COLO829 (cell line): Measurements from ENCODE around the gene HHIPL1.

Source experiments
- DNase-seq: peaks from one replicate; pipeline ENCODE4 v3.0.0; 2012; ENCODE audit warnings: low spot score

Gene HHIPL1

DNA sequence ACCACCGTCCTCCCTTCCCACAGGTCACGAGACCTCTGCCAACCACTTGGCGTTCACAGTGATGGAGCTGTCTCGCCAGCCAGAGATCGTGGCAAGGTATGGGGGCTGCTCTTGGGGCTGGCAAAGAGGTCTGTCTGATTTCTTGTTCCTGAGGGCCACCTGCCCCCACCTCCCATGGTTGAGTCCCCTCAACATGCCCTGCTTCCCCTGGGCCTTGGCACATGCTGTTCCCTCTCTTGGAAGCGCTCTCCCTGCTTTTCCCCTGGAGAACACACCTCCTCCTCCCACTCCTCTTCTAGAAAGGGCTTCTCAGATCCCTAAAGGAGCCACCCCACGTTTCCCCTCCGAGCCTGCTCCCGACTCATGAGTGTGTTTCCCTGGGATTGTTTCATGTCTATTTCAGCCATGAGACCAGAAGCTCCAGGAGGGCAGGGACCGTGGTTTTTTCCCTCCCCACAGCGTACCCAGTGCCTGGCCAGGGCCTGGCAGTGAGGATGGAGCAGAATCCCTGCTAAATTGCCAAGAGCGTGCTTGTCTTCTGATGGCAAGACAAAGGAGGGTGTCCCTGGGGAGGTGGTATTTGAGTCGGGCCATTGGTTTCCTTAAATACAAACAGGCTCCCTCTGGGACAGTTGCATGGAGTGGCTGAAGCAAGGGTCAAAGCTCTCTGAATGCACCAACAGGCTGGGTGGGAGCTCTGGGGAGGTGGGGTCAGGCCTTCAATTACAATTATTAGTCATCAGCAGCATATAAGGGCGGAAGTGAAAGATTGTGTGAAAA lies 73.3 kb downstream of the HHIPL1 start:
- DNase-seq, result no peak

DNA sequence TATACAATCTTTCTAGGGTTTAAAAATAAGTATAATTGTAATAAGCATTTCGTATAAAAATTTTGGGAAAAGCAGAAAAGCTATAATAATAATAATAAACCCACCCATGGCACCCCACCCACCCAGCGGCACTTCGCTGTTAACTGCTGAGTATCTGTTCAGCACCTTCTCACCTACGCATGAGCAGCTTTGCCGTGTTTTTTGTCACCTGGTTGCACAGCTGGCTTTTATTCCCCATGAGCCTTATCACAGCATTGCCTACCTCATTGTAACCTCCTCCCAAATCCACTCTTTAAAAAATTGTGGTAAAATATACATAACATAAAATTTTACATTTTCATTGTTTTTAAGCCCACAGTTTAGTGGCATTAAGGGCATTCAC lies 73.9 kb downstream of the HHIPL1 start:
- no peak for DNase-seq

DNA sequence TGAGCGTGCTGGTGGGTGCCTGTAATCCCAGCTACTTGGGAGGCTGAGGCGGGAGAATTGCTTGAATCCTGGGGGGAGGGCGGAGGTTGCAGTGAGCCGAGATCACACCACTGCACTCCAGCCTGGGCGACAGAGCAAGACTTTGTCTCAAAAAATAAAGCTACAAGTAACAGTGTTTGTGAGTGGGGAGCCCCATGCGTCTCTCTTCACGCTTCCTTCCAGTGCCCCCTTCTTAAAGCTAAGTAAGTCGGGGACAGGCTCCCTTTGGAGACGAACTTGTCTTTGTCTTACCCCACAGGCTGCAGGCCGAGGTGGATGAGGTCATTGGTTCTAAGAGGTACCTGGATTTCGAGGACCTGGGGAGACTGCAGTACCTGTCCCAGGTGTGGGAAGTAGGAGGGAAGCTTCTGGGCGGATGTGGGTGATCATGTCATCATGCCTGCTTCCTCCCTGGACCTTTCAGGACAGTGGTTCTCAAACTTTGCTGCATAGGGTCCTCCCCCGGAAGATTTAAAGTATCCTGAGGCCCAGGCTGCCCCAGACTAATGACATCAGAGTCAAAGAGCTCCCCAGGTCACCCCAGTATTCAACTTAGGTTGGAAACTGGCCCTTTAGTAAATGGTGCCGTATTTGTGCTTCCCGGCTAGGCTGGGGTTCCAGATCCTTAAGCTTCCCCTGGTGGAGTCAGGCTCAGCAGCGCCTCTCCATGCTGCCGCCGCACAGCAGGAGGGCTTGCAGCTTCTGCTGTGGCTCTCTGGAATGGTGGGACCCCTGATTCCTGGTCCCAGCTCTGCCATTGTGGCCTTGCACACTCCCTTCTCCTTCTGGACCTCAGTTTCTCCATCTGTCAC lies 76.2 kb downstream of the HHIPL1 start:
- no peak for DNase-seq

DNA sequence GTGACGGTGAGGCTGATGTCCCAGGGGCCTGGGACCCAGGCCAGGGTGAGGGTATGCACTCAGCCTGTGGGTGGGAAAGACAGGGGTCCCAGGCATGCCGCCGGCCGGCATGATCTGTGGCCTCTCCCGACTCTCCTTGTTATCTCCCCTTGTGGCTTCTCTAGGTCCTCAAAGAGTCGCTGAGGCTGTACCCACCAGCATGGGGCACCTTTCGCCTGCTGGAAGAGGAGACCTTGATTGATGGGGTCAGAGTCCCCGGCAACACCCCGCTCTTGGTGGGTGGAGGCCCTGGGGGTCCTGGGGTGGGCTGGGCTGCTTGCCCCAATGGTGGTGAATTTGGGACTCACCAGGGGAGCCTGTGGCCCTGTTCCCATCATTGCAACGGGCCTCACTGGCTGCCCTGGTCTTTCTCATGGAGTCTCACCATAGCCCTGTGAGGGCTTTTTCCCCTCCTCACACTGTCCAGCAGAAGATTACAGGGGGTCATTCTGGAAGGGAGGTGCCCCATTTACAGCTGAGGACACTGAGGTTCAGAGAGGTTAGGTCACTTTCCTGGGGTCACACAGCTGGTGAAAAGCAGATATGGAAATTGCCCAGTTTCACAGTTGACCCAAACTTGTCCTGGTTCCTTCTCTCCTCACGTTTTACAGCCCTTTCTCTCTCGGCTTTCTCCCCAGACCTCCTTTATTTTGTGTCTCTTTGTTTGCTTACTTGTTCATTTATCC lies 77.0 kb downstream of the HHIPL1 start:
- DNase-seq, result no peak

DNA sequence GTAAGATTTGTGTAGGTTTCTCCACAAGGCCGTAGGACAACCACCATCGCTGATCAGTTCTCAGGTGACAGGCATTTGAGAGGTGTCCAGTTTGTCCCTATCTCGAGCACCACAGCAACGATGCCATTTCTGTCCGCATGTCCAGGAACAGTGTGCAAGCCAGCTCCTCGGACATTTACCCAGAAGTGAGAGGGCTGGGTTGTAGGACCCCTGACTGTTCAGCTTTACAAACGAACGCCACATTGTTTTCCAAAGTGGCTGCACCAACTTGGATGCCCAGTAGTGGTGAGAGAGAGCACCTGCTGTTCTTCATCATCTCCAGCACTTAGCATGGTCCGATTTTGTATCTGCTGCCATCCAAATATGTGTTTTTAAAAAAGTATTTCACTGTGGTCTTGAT lies 77.8 kb downstream of the HHIPL1 start:
- no peak for DNase-seq

DNA sequence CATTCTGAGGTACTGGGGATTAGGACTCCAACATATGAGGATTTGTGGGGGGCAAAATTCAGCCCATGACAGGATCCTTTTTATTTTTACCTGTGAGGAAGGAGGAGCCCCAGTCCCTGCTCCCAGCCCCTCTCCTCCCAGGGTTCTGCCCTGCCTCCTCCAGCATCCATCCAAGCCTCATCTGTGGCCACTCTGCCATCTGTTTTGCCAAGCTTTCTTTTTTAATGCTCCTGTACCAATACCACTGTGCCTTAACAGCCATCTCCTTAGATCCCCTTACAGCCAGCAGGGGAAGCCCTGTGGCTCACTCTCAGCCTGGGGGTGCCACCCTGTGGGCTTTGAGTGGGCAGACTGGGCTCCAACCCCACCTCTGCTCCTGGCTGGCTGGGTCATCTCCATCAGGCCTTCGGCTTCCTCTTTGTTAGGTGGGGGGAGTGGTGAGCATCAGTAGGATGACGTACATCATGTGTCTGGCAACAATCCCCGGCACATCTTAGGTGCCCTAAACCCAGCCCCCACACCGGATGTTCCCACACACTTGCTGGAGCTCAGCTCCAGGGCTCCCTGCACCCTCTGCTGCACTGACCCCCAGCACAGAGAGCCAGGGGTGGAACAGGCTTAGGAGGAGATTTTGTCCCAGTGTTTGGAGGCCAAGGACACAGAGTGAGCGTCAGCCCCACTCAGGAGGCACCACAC lies 79.4 kb downstream of the HHIPL1 start:
- no peak for DNase-seq

DNA sequence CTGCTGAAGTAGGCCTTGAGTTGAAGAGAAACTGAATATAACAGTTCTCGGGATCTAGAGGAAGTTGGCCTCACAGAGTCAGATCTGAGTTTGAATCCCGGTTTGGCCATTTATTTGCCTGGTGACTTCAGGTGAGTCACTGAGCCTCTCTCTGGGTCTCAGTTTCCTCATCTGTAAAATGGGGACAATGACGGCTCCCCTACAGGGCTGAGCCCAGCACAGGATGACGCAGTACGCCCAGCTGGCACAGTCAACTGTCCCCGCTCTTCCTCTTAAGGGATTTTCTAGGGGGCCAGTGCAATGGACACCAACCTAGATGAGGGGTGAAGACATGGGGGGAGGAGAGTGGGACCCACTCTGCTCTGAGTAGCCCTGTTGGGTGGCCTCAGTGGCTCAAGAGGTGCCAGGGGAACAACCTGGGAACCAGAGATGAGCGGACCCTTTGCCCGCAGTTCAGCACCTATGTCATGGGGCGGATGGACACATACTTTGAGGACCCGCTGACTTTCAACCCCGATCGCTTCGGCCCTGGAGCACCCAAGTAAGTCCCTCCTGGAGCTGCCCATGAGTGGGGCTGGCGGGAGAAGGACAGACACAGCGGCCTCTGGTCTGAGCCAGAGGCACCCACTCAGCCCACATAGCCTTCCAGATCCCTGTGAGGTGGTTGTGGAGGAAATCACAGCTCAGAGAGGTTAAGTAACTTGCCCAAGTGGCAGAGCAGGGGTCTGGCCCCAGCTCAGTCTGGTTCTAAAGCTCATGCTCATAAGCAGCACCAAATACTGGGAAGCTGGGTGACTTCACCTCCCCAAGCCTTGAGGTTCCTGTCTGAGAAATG lies 80.2 kb downstream of the HHIPL1 start:
- DNase-seq, result no peak

DNA sequence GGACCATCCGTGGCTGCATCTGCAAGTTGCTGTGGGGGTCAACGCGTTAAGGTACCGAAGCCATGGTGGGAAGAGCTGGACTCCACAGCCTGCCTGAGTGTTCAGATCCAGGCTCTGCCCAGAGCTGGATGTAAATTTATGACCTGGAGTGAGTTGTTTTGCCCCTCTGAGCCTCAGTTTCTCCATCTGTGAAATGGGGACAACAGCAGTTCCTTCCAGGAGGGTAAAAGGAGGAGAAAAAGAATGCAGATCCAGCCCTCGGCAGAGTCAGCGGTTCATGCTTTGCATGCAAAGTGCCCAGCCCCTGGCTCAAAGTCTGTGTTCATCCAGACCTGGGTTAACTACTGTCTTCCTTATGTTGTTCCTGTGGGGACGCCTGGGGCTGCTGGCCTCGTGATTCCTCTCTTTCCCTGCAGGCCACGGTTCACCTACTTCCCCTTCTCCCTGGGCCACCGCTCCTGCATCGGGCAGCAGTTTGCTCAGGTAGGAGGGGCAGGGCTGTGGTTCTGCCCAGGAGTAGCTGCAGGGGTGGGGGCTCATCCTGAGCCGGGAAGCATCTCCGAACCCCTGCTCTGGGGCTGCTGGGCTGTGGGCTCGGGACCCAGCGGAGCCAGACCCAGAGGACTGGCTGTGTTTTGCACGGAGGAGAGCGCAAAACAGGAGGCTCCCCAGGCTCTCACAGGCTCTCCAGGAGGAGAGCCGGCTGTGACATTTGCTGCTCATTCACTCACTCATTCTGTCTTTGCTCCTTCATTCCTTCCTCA lies 81.0 kb downstream of the HHIPL1 start:
- no peak for DNase-seq

DNA sequence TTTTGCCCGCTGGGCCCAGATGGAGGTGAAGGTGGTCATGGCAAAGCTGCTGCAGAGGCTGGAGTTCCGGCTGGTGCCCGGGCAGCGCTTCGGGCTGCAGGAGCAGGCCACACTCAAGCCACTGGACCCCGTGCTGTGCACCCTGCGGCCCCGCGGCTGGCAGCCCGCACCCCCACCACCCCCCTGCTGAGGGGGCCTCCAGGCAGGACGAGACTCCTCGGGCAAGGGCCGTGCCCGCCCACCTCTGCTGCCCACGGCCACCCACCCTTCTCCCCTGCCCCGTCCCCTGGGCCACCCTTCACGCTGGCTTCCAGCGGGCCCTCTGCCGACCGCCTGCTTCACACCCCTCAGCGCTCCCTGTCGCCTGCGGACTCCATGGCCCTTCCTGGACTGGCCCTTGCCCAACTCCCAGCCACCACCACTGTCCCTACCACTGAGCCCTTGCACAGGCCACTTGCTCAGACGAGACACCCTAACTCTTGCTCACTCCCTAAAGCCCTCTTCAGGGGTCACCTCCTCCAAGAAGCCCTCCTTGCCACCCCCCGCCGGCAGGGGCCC lies 81.7 kb downstream of the HHIPL1 start:
- DNase-seq, result no peak

DNA sequence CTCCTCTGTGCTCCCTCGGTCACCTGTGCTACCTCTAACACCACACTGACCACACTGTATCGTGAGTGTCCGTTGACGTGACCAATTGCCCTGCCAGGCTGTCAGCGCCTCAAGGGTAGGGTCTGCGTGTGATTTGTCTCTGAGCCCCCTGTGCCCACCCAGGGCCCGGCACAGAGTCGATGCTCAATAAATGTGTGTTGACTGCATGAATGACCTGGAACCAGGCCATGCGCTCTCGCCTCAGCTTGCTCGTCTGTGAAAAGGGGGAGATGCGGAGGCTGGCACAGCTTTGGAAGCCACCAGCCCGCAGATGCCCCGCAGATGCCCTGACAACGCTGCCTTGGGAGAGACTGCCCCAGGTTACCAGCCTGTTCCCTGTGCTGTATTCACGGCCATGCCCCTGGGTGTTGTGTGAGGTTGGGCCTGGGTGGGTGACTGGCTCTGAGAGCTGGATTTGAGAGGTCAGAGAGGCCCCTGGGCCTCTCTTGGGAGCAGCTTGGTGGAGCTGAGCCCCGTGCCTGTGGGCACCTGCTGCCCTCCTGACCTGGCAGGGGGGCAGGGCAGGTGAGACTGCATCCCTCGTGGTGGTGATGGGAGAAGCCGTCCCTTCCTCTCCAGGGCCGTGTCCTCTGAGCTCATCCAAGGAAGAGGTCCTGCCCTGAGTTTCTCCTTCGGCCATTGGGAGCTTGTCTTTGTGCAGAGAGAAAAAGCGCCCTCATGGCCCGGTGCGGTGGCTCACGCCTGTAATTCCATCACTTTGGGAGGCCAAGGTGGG lies 82.4 kb downstream of the HHIPL1 start:
- no peak for DNase-seq

DNA sequence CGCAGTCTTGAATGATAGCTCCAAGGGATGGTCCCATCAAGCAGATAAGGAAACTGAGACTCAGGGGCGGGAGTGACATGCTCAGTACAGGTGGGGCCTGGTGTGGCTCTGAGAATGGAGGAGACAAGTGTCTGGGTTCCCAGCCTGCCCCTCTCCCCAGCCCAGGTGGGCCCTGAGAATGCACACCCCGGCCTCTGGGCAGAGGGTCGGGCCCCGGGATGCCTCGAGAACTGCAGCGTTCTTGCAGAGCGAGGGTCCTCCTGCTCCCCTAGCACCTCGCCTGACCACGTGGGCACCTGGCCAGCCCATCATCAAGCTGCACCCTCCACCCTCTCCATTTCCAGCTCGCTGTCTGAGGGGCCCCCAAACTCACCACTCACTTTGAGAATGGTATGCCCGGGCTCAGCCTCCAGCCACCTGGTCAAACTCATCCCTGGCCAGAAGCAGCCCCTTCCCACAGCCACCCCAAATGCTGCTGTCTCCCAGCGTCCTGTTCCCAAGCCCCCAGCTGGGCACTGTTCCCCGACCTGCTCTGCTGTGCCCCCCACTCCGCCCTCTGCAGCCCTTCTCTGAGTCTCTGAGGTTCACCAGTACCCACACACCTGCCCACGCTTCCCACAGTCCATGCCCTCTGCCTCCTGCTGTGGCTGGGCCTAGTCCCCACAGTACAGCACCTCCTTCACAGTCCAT lies 83.4 kb downstream of the HHIPL1 start:
- DNase-seq, result no peak

DNA sequence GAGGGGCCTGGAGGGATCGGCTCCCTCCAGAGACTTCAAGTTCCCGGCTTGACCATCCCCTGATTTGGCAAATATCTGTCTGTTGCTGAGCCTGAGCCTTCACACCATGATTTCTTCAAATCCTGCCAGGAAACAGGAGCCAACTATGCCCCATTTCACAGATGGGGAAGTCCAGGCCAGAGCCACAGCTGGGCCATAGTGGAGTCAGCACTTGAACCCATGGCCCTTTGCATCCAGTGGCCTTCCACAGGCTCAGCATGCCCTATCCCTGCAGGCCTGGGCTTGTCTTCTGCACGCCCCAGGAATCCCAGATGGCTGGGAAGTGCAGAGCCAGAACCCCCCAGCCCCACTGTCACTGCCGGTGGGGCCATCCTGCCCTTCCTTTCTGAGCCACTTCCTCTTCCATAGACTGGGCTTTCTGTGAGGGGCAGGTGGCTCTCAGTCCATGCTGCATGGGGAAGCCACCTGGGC lies 84.1 kb downstream of the HHIPL1 start:
- DNase-seq, result no peak
